ENCODE measurements around the gene KANSL1. TPM values are rescaled to one million over a fixed set of nuclear protein-coding genes. Genes with fewer than 3 reads are reported as not detected.

KANSL1 gene
- total and polyA plus RNA-seq, 10 of the 15 experiments (the other 5 are each of a cell fraction or from before 2014, with no cell fraction given), result 4.7 to 60.6 (median 28.0) TPM

GRCh38 chr17:46027976-46028325, 165.3 kb downstream of the KANSL1 start:
- H3K27me3 ChIP-seq (replicated peaks in 1 of 2; ENCODE audit: control insufficient read depth in 2 of 2, insufficient read depth in 2 of 2, low read length in 1 of 2), result no peaks in the 10 kb centered on the region
- WGBS (ENCODE audit: insufficient coverage, insufficient replicate concordance, low lambda C conversion rate, missing lambda C conversion rate), result 77% methylated on average over 4 of the region's 4 CpGs
- no peaks in the 10 kb centered on the region for H3K9me3 ChIP-seq (replicated peaks; ENCODE audit: control insufficient read depth, insufficient read depth, low read length)
- CTCF ChIA-PET, result interaction anchor here (0.8 to 2.6 kb wide), 6 partner anchors 11 to 259 kb away, joined by 3 to 13 read pairs (median 4); no protein-coding TSS in a partner anchor
- H3K4me2 ChIP-seq (ENCODE audit: control insufficient read depth, insufficient read depth), result no peak overlapping the region
- intact Hi-C loops (cut with micrococcal nuclease; ENCODE audit: unreplicated experiment) (no loop called here), in situ Hi-C loops (cut with MboI) (no loop called here)
- no peak for DNase-seq (ENCODE audit: low read depth, low spot score)
- H3K9ac ChIP-seq (ENCODE audit: control insufficient read depth, insufficient read depth, low read length), result no peak overlapping the region
- SMC1A ChIA-PET (ENCODE audit: uncharacterized antibody, unreplicated experiment), result interaction anchor here (1.2 to 1.8 kb wide), 3 partner anchors 9 to 160 kb away, joined by 3 to 9 read pairs (median 3); no protein-coding TSS in a partner anchor
- BruUV-seq (replicated peaks), result no TSS peak
- H3K27ac ChIP-seq (ENCODE audit: control insufficient read depth, insufficient read depth), result no peak overlapping the region
- FAIRE-seq, result no peak
- peaks cover 14 to 20% of the 10 kb centered on the region in 2 experiments; a peak in 3 of 4 replicates for H3K36me3 ChIP-seq (ENCODE audit: control insufficient read depth in 2 of 2, insufficient read depth in 2 of 2, low read length in 1 of 2)
- peaks cover 11% of the 10 kb centered on the region for H3K4me1 ChIP-seq (ENCODE audit: control insufficient read depth, insufficient read depth, low read length)
- ATAC-seq, result no peak
- POLR2A ChIA-PET, result interaction anchor here (0.6 to 1.1 kb wide), 2 partner anchors 118 to 177 kb away, joined by 3 read pairs; no protein-coding TSS in a partner anchor
- H3K79me2 ChIP-seq (ENCODE audit: control insufficient read depth, insufficient read depth, low read length), result no peaks in the 10 kb centered on the region
- RAD21 ChIA-PET (ENCODE audit: unreplicated experiment), result interaction anchor here (1.0 to 1.9 kb wide), 2 partner anchors 184 to 187 kb away, joined by 3 to 4 read pairs; no protein-coding TSS in a partner anchor
- no peak overlapping the region for H2AFZ ChIP-seq (ENCODE audit: control insufficient read depth, low read depth, low read length)
- no peak overlapping the region for H3K4me3 ChIP-seq
- TF ChIP-seq CTCF (IDR thresholded peaks at IDR 0.05 in 2 of 3, conservative IDR thresholded peaks at IDR 0.05 in 1 of 3; ENCODE audit: control insufficient read depth in 2 of 3, extremely low read depth in 1 of 3, insufficient read depth in 1 of 3, low read depth in 3 of 3, low read length in 3 of 3) (no peak), ZNF217 (IDR thresholded peaks at IDR 0.05) (no peak), ATF7 (IDR thresholded peaks at IDR 0.05; ENCODE audit: low read depth) (no peak), EED (IDR thresholded peaks at IDR 0.05; ENCODE audit: low read depth) (no peak), ZNF622 (IDR thresholded peaks at IDR 0.05) (no peak), PAX8 (IDR thresholded peaks at IDR 0.05) (no peak), NFYA (IDR thresholded peaks at IDR 0.05; ENCODE audit: borderline replicate concordance, low read depth, low read length) (no peak), MEF2A (IDR thresholded peaks at IDR 0.05; ENCODE audit: insufficient read depth, low read depth, low read length) (no peak)
- TF ChIP-seq, protein P1, sequence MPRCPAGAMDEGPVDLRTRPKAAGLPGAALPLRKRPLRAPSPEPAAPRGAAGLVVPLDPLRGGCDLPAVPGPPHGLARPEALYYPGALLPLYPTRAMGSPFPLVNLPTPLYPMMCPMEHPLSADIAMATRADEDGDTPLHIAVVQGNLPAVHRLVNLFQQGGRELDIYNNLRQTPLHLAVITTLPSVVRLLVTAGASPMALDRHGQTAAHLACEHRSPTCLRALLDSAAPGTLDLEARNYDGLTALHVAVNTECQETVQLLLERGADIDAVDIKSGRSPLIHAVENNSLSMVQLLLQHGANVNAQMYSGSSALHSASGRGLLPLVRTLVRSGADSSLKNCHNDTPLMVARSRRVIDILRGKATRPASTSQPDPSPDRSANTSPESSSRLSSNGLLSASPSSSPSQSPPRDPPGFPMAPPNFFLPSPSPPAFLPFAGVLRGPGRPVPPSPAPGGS (IDR thresholded peaks at IDR 0.05; ENCODE audit: borderline replicate concordance, insufficient read depth, low read depth, low read length, poor library complexity, severe bottlenecking), result no peak
- no peaks in the 10 kb centered on the region for H4K20me1 ChIP-seq (ENCODE audit: control insufficient read depth, insufficient read depth)
